ENCODE results near the gene JPH3.

Gene JPH3

GRCh38 chr16:87684711-87685404, 82.5 kb downstream of the JPH3 start:
- no peak for DNase-seq

GRCh38 chr16:87685405-87685755, 83.1 kb downstream of the JPH3 start:
- DNase-seq = no peak

GRCh38 chr16:87685766-87686165, 83.5 kb downstream of the JPH3 start:
- DNase-seq = no peak

- no peak for DNase-seq
Measured at GRCh38 chr16:87686697-87687096, 84.4 kb downstream of the JPH3 start.

- DNase-seq = no peak
Measured at GRCh38 chr16:87687126-87687910, 85.0 kb downstream of the JPH3 start.

GRCh38 chr16:87687998-87688529, 85.8 kb downstream of the JPH3 start:
- no peak for DNase-seq

GRCh38 chr16:87688876-87689815, 86.8 kb downstream of the JPH3 start:
- DNase-seq = no peak

GRCh38 chr16:87689956-87690465, 87.7 kb downstream of the JPH3 start:
- DNase-seq = no peak

GRCh38 chr16:87690911-87691685, 88.8 kb downstream of the JPH3 start:
- DNase-seq = no peak

GRCh38 chr16:87691686-87692079, 89.4 kb downstream of the JPH3 start:
- DNase-seq = no peak

GRCh38 chr16:87692176-87692575, 89.9 kb downstream of the JPH3 start:
- no peak for DNase-seq

GRCh38 chr16:87692756-87693155, 90.4 kb downstream of the JPH3 start:
- DNase-seq = no peak

- DNase-seq = no peak
Measured at GRCh38 chr16:87693827-87694226, 91.5 kb downstream of the JPH3 start.

GRCh38 chr16:87694441-87695125, 92.3 kb downstream of the JPH3 start:
- no peak for DNase-seq

- no peak for DNase-seq
Measured at GRCh38 chr16:87695534-87695933, 93.2 kb downstream of the JPH3 start.

GRCh38 chr16:87696726-87697125, 94.4 kb downstream of the JPH3 start:
- no peak for DNase-seq

GRCh38 chr16:87697256-87697655, 94.9 kb downstream of the JPH3 start:
- no peak for DNase-seq

GRCh38 chr16:87697792-87698191, 95.5 kb downstream of the JPH3 start:
- no peak for DNase-seq

GRCh38 chr16:87698241-87698640, 95.9 kb downstream of the JPH3 start:
- DNase-seq = no peak

- peak in 1 of 2 donors; percentile 17 for DNase-seq
Measured at GRCh38 chr16:87698676-87699199, 96.4 kb downstream of the JPH3 start.

- DNase-seq = peak; percentile 14 to 25
Measured at GRCh38 chr16:87700406-87701077, 98.2 kb downstream of the JPH3 start.
